ENCODE data around the gene OR51E1. TPM values are rescaled to one million over a fixed set of nuclear protein-coding genes. Genes with fewer than 3 reads are reported as not detected.
A peak's percentile ranks its signal among the peaks of the same experiment; 100 is the strongest.

Gene OR51E1
- total RNA-seq, 1 donor from 2014 or later, result not detected

GRCh38 chr11:4607781-4608666 is 35.8 kb upstream of the OR51E1 start, which contains the start of gene TRIM68:
Gene TRIM68 (minus strand): TSS chr11:4608231. CDS start chr11:4605504, 2,727 bp downstream.
- Mint-ChIP-seq H3K9me3 (ENCODE audit: unreplicated experiment) (peaks cover 1% of the 10 kb centered on the region), H3K36me3 (ENCODE audit: unreplicated experiment) (no peaks in the 10 kb centered on the region), H3K27ac (ENCODE audit: unreplicated experiment) (peak within 1 kb of the TSS; percentile 41), H3K27me3 (ENCODE audit: unreplicated experiment) (no peaks in the 10 kb centered on the region), H3K4me3 (ENCODE audit: unreplicated experiment) (peak within 1 kb of the TSS; percentile 94), H3K4me1 (ENCODE audit: low read depth, unreplicated experiment) (no peaks in the 10 kb centered on the region)
- peak; percentile 96 for DNase-seq
- no peak for TF ChIP-seq CTCF (IDR thresholded peaks at IDR 0.05; ENCODE audit: partially characterized antibody, unreplicated experiment)

- Mint-ChIP-seq H3K27ac (ENCODE audit: unreplicated experiment) (no peak overlapping the region), H3K4me1 (ENCODE audit: low read depth, unreplicated experiment) (no peaks in the 10 kb centered on the region), H3K9me3 (ENCODE audit: unreplicated experiment) (peaks cover 1% of the 10 kb centered on the region), H3K36me3 (ENCODE audit: unreplicated experiment) (no peaks in the 10 kb centered on the region), H3K4me3 (ENCODE audit: unreplicated experiment) (no peak overlapping the region), H3K27me3 (ENCODE audit: unreplicated experiment) (no peaks in the 10 kb centered on the region)
- no peak for DNase-seq
- no peak for TF ChIP-seq CTCF (IDR thresholded peaks at IDR 0.05; ENCODE audit: partially characterized antibody, unreplicated experiment)
Observed at GRCh38 chr11:4610258-4610935, 33.4 kb upstream of the OR51E1 start.

GRCh38 chr11:4611986-4612385 is 31.8 kb upstream of the OR51E1 start:
- H3K27ac Mint-ChIP-seq (ENCODE audit: unreplicated experiment), result no peak overlapping the region
- H3K4me1 Mint-ChIP-seq (ENCODE audit: low read depth, unreplicated experiment), result no peaks in the 10 kb centered on the region
- H3K27me3 Mint-ChIP-seq (ENCODE audit: unreplicated experiment), result no peaks in the 10 kb centered on the region
- TF ChIP-seq CTCF (IDR thresholded peaks at IDR 0.05; ENCODE audit: partially characterized antibody, unreplicated experiment), result no peak
- peaks cover 1% of the 10 kb centered on the region for H3K9me3 Mint-ChIP-seq (ENCODE audit: unreplicated experiment)
- H3K36me3 Mint-ChIP-seq (ENCODE audit: unreplicated experiment), result no peaks in the 10 kb centered on the region
- no peak overlapping the region for H3K4me3 Mint-ChIP-seq (ENCODE audit: unreplicated experiment)
- DNase-seq, result no peak

- Mint-ChIP-seq H3K9me3 (ENCODE audit: unreplicated experiment) (no peaks in the 10 kb centered on the region), H3K27ac (ENCODE audit: unreplicated experiment) (no peak overlapping the region), H3K4me3 (ENCODE audit: unreplicated experiment) (no peak overlapping the region), H3K36me3 (ENCODE audit: unreplicated experiment) (no peaks in the 10 kb centered on the region), H3K27me3 (ENCODE audit: unreplicated experiment) (no peaks in the 10 kb centered on the region), H3K4me1 (ENCODE audit: low read depth, unreplicated experiment) (no peaks in the 10 kb centered on the region)
- DNase-seq, result no peak
- no peak for TF ChIP-seq CTCF (IDR thresholded peaks at IDR 0.05; ENCODE audit: partially characterized antibody, unreplicated experiment)
Observed at GRCh38 chr11:4615856-4616444, 27.8 kb upstream of the OR51E1 start.
